HepG2 (cell line): ENCODE data around the gene DTNA.

Experiments
- ATF2 ChIP-seq: sonication (generic); formaldehyde crosslinking; IDR thresholded peaks from 2 replicates; pipeline ENCODE4 v1.4.0; 2020; ENCODE audit warnings: missing genetic modification reagents
- CTCF ChIP-seq: sonication (generic); formaldehyde crosslinking; IDR thresholded peaks from 2 replicates; pipeline ENCODE4 v1.5.0; 2020; ENCODE audit warnings: mild to moderate bottlenecking, missing genetic modification reagents, moderate library complexity
- DNMT1 ChIP-seq: sonication (generic); formaldehyde crosslinking; IDR thresholded peaks from 2 replicates; pipeline ENCODE4 v1.5.1; 2020; ENCODE audit warnings: mild to moderate bottlenecking, missing genetic modification reagents
- MLLT10 ChIP-seq: sonication (generic); formaldehyde crosslinking; IDR thresholded peaks from 2 replicates; pipeline ENCODE4 v1.4.0; 2020; ENCODE audit warnings: missing genetic modification reagents
- REXO4 ChIP-seq: sonication (generic); formaldehyde crosslinking; IDR thresholded peaks from 2 replicates; pipeline ENCODE4 v1.8.0; 2022; ENCODE audit warnings: missing genetic modification reagents, mild to moderate bottlenecking, borderline replicate concordance
- ZNF225 ChIP-seq: sonication (generic); formaldehyde crosslinking; IDR thresholded peaks from 2 replicates; pipeline ENCODE4 v1.4.0; 2020; ENCODE audit warnings: mild to moderate bottlenecking, missing genetic modification reagents
- TF ChIP-seq, protein P1 (sequence below): sonication (generic); formaldehyde crosslinking; IDR thresholded peaks from 2 replicates; pipeline ENCODE4 v1.9.0; 2021; ENCODE audit warnings: missing genetic modification reagents, borderline replicate concordance
- TF ChIP-seq, protein P2 (sequence below), 2 experiments: IDR thresholded peaks; 2 replicates each; pipeline ENCODE4 v1.6.1; 2011 to 2012; ENCODE audit warnings: low read length in 2 of 2, borderline replicate concordance in 1 of 2, low read depth in 1 of 2, mild to moderate bottlenecking in 1 of 2, moderate library complexity in 1 of 2
- TF ChIP-seq, protein P3 (sequence below): sonication (generic); formaldehyde crosslinking; IDR thresholded peaks from 2 replicates; pipeline ENCODE4 v1.4.0; 2020; ENCODE audit warnings: missing genetic modification reagents

- no peak for TF ChIP-seq ATF2 (CRISPR knock-in tag)
- no peak for TF ChIP-seq CTCF
- no peak for TF ChIP-seq DNMT1
- TF ChIP-seq, protein P1, sequence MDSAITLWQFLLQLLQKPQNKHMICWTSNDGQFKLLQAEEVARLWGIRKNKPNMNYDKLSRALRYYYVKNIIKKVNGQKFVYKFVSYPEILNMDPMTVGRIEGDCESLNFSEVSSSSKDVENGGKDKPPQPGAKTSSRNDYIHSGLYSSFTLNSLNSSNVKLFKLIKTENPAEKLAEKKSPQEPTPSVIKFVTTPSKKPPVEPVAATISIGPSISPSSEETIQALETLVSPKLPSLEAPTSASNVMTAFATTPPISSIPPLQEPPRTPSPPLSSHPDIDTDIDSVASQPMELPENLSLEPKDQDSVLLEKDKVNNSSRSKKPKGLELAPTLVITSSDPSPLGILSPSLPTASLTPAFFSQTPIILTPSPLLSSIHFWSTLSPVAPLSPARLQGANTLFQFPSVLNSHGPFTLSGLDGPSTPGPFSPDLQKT, result no peak
- no peak for TF ChIP-seq MLLT10 (CRISPR knock-in tag)
- TF ChIP-seq ZNF225, result no peak
- TF ChIP-seq REXO4 (CRISPR knock-in tag), result no peak
- TF ChIP-seq, protein P2, sequence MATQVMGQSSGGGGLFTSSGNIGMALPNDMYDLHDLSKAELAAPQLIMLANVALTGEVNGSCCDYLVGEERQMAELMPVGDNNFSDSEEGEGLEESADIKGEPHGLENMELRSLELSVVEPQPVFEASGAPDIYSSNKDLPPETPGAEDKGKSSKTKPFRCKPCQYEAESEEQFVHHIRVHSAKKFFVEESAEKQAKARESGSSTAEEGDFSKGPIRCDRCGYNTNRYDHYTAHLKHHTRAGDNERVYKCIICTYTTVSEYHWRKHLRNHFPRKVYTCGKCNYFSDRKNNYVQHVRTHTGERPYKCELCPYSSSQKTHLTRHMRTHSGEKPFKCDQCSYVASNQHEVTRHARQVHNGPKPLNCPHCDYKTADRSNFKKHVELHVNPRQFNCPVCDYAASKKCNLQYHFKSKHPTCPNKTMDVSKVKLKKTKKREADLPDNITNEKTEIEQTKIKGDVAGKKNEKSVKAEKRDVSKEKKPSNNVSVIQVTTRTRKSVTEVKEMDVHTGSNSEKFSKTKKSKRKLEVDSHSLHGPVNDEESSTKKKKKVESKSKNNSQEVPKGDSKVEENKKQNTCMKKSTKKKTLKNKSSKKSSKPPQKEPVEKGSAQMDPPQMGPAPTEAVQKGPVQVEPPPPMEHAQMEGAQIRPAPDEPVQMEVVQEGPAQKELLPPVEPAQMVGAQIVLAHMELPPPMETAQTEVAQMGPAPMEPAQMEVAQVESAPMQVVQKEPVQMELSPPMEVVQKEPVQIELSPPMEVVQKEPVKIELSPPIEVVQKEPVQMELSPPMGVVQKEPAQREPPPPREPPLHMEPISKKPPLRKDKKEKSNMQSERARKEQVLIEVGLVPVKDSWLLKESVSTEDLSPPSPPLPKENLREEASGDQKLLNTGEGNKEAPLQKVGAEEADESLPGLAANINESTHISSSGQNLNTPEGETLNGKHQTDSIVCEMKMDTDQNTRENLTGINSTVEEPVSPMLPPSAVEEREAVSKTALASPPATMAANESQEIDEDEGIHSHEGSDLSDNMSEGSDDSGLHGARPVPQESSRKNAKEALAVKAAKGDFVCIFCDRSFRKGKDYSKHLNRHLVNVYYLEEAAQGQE (IDR thresholded peaks at IDR 0.05; ENCODE audit: borderline replicate concordance in 1 of 2, low read depth in 1 of 2, low read length in 2 of 2), result no peak
- TF ChIP-seq, protein P3, sequence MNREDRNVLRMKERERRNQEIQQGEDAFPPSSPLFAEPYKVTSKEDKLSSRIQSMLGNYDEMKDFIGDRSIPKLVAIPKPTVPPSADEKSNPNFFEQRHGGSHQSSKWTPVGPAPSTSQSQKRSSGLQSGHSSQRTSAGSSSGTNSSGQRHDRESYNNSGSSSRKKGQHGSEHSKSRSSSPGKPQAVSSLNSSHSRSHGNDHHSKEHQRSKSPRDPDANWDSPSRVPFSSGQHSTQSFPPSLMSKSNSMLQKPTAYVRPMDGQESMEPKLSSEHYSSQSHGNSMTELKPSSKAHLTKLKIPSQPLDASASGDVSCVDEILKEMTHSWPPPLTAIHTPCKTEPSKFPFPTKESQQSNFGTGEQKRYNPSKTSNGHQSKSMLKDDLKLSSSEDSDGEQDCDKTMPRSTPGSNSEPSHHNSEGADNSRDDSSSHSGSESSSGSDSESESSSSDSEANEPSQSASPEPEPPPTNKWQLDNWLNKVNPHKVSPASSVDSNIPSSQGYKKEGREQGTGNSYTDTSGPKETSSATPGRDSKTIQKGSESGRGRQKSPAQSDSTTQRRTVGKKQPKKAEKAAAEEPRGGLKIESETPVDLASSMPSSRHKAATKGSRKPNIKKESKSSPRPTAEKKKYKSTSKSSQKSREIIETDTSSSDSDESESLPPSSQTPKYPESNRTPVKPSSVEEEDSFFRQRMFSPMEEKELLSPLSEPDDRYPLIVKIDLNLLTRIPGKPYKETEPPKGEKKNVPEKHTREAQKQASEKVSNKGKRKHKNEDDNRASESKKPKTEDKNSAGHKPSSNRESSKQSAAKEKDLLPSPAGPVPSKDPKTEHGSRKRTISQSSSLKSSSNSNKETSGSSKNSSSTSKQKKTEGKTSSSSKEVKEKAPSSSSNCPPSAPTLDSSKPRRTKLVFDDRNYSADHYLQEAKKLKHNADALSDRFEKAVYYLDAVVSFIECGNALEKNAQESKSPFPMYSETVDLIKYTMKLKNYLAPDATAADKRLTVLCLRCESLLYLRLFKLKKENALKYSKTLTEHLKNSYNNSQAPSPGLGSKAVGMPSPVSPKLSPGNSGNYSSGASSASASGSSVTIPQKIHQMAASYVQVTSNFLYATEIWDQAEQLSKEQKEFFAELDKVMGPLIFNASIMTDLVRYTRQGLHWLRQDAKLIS, result no peak
Measured at GRCh38 chr18:34828093-34828492, 118.0 kb downstream of the DTNA start.
